Suppressor macrophage treated with lipopolysaccharide for 4 hours (primary cell): ENCODE data around the gene SFXN5.

ENCODE experiments used
- DNase-seq: peaks from one replicate; pipeline ENCODE4 v3.0.0-alpha.2; 2020

SFXN5 gene

GRCh38 chr2:72972352-72973136 lies 99.0 kb downstream of the SFXN5 start:
- DNase-seq, result no peak

DNA sequence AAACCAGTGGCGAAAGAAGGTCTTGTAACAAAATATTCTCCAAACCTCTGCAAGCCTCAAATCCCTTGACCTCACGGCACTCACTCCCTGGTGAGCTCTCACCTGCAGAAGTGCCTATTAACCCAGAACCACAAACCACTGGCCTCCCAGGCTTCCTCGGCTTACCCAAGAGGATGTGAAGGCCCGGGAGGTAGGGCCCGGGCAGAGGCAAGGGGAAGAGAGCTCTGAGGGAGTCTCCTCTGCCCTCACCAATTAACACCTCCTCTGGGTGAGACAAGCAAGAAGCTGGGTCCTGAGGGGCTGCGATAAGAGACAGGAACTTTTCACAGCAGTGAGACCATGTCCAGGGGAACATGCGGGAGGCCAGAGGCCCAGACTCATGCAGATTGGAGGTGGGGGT lies 100.5 kb downstream of the SFXN5 start:
- no peak for DNase-seq

DNA sequence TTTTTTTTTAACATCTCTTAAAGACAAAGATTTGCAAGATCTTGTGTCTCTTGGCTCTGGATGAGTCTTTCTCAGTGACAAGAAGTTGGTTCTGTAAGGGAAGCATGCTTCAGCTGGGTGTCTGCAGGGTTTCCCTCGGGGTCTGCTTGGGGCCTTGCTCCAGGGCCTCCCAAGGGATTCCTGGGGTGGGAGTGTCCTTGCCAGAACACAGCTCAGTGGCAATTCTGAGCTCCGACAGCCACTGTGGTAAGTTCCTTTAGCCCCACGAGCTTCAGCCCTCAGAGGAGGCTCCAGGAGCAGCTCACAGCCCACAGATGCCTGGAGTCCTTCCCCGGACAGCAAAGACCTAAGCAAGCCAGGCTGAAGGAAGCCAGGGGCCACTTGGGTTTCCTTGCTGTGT lies 101.8 kb downstream of the SFXN5 start:
- DNase-seq, result no peak

- DNase-seq, result no peak
These were observed 103.2 kb downstream of the SFXN5 start for GRCh38 chr2:72968286-72968685.

GRCh38 chr2:72965770-72966450 lies 105.6 kb downstream of the SFXN5 start:
- DNase-seq, result no peak

DNA sequence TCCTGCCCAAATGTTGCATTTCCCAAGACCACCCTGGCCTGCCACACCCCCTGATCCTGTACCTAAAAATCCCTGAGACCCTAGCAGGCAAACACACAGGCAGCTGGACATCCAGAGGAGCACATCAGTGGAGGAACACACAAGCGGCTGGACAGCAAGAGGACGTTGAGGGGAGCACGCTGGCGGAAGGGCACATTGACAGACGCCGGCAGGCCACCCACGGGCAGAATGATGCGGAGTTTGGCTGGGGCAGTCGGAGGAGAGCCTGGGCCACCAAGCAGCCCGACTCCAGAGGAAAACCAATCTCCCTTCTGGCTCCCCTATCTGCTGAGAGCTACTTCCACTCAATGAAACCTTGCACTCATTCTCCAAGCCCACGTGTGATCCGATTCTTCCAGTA lies 106.5 kb downstream of the SFXN5 start:
- no peak for DNase-seq

- no peak for DNase-seq
These were observed 107.4 kb downstream of the SFXN5 start for GRCh38 chr2:72964146-72964525.

DNA sequence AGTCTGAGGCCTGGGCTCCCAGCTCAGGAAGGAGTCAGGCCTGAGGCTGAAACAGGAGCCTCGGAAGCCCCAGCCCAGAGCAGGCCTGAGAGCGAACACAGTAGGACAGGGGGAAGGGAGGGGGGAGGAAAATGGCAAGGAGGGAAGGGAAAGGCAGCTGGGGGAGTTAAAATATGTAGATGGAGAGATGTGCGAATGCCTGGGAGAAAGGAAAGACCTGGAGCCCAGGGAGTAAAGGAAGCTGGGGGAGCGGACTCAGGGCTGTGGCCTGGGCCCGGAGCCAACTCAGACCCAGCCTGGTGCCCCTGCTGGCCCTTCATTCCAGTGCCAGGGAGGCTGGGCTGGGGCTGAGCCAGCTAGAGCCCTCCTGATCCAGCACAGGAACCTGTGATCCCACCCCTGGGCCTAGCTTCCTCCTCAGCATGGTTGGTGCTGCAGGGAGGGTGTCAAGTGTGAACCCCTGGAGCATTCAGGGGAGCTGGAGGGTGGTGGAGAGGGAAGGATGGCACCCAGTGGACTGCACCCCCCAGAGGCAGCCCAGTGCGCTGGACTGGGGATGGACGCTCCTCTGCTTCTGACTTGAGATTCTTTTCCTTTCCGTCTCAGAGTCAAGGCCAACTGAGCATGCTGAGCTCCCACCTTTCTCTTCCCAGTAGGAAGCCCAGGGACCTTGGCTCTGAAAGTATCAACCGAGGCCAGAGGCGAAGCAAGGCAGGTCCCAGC lies 107.9 kb downstream of the SFXN5 start:
- no peak for DNase-seq

DNA sequence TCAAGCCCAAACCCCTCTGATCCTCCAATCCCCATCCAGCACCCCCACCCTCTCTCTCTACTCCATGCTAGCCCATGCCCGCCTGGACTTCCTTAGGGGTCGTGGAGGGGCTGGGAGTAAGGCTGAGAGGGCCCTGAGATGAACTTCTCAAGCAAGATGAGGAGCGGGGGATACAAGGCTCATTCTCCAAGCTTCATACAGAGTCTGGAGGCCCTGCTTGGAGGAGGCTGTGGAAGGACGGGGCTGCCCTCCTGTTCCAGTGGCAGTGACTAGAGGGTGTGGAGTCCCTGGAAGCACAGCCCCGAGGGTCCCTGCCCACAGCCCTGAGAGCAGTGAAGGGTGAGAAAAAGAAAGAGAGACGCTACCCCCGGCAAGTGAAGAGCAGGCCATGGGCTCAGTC lies 108.6 kb downstream of the SFXN5 start:
- no peak for DNase-seq

DNA sequence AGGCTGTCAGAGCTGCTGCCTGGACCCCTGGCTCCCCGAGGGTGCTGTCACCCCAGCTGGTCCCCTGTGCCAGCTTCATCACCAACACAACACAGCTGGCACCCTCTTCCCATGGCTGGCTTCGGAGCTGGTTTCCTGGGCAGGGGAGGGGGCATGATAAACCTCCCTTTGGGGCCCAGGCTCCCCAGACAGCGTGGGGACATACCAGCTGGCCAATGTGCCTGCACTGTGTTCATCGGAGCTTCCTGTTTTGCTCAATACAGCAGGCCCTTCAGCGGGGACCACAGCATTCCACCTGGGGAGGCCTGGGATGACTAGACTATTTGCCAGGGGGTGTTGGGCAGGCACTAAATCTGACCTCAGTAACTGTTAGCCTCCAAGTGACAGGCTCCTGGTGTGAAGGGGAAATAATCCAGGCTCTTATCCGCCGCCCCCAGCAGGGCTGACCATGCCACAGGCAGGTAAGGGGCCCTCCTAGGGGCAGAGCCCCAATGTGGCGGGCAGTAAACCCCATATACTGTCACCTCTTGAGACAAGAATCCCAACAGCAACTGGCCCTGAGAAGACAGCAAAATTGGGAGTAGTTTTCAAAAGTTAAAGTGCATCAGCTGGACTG lies 109.6 kb downstream of the SFXN5 start:
- no peak for DNase-seq

- DNase-seq, result no peak
These were observed 110.3 kb downstream of the SFXN5 start for GRCh38 chr2:72961036-72961720.

- DNase-seq, result no peak
These were observed 111.2 kb downstream of the SFXN5 start for GRCh38 chr2:72959995-72960981.

DNA sequence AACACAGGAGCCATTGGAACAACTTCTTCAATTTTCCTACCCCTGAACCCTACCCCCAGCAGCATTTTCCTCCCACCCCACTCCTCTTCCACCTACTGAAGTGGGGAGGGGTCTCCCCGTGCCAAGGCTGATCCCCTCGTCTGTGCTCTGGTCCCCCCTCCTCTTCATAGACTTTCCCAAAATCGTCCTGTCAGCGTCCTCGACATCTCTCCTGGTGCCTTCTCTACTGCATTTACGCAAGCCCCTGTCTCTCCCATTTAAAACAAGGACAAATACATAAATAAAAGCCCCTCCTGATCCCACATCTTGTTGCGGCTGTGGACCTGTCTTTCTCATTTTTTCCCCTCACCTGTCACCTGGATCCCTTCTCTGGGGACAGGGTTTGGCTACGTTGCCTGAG lies 112.0 kb downstream of the SFXN5 start:
- DNase-seq, result no peak

DNA sequence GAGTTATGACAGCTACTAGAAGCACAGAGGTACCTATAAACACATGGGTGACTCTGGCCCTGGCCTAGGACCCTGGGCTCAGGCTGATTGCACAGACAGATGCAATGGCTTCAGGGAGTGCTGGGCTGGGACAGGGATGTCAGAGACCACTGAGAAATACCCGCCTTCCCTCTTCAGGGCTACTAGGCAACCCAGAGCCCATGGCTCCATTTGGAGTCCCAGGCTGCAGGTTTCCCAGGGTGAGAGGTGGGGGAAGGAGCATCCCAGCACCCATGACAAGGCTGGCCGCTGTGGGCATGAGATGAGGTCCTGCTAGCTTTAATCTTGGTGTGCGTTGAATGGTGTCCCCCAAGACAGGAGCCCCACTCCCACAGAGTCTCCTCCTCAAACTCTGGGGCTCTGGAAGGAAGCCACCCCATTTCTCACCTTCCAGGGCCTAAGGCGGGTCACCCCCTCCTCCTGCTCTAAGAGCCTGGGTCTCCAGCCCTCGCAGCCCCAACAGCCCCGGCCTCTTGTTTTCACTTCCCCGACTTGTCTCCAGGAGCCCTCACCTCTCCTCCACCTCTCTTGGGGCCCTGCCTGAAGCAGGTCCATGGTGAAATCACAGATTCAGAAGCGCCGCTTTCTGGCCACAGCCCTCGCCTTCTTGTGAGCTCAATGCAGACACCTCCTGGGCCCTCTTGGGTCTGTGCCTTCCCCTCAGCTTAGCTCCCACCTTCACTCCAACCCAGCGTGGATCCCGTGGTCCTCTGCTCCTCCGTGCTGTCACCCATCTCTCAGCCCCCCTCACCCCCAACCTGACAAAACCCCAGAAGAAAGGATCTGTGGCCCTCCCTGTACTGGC lies 112.7 kb downstream of the SFXN5 start:
- no peak for DNase-seq

GRCh38 chr2:72956936-72957335 lies 114.6 kb downstream of the SFXN5 start:
- peak; percentile 77 for DNase-seq

GRCh38 chr2:72956050-72956395 lies 115.5 kb downstream of the SFXN5 start:
- no peak for DNase-seq

- DNase-seq, result no peak
These were observed 116.1 kb downstream of the SFXN5 start for GRCh38 chr2:72955228-72956049.

- DNase-seq, result no peak
These were observed 116.9 kb downstream of the SFXN5 start for GRCh38 chr2:72954376-72955227.

GRCh38 chr2:72953976-72954375 lies 117.5 kb downstream of the SFXN5 start:
- DNase-seq, result no peak
